Measurements from ENCODE around the gene TSPAN19.

TSPAN19 gene

GRCh38 chr12:85059594-85059993 is 23.5 kb upstream of the TSPAN19 start:
- no peak for DNase-seq (ENCODE audit: low read depth)
- in situ Hi-C loops (cut with HindIII; ENCODE audit: low sequenced_read_pairs): no loop called here
- no peak overlapping the region for H3K4me3 ChIP-seq (ENCODE audit: low read depth, low read length)
- no peak for TF ChIP-seq CTCF (IDR thresholded peaks at IDR 0.05; ENCODE audit: low read depth, low read length, missing control alignments)

- in situ Hi-C loops (cut with HindIII; ENCODE audit: low sequenced_read_pairs): no loop called here
- TF ChIP-seq CTCF (IDR thresholded peaks at IDR 0.05; ENCODE audit: low read depth, low read length, missing control alignments): no peak
- DNase-seq (ENCODE audit: low read depth): no peak
- no peak overlapping the region for H3K4me3 ChIP-seq (ENCODE audit: low read depth, low read length)
Observed at GRCh38 chr12:85058339-85058738, 22.3 kb upstream of the TSPAN19 start.

- H3K4me3 ChIP-seq (ENCODE audit: low read depth, low read length): no peak overlapping the region
- TF ChIP-seq CTCF (IDR thresholded peaks at IDR 0.05; ENCODE audit: low read depth, low read length, missing control alignments): peak; percentile 77
- in situ Hi-C loops (cut with HindIII; ENCODE audit: low sequenced_read_pairs): no loop called here
- DNase-seq (ENCODE audit: low read depth): peak; percentile 38
Observed at GRCh38 chr12:85057370-85057963, 21.4 kb upstream of the TSPAN19 start.

- H3K4me3 ChIP-seq (ENCODE audit: low read depth, low read length): no peak overlapping the region
- TF ChIP-seq CTCF (IDR thresholded peaks at IDR 0.05; ENCODE audit: low read depth, low read length, missing control alignments): no peak
- DNase-seq (ENCODE audit: low read depth): no peak
- in situ Hi-C loops (cut with HindIII; ENCODE audit: low sequenced_read_pairs): no loop called here
Observed at GRCh38 chr12:85043829-85044228, 7.8 kb upstream of the TSPAN19 start.

GRCh38 chr12:85041395-85041794 is 5.3 kb upstream of the TSPAN19 start:
- no peak for TF ChIP-seq CTCF (IDR thresholded peaks at IDR 0.05; ENCODE audit: low read depth, low read length, missing control alignments)
- in situ Hi-C loops (cut with HindIII; ENCODE audit: low sequenced_read_pairs): no loop called here

GRCh38 chr12:85036733-85037132 is 656 bp upstream of the TSPAN19 start:
- TF ChIP-seq CTCF (IDR thresholded peaks at IDR 0.05; ENCODE audit: low read depth, low read length, missing control alignments): no peak
- in situ Hi-C loops (cut with HindIII; ENCODE audit: low sequenced_read_pairs): loop anchor here (10.0 kb wide), 1 partner anchor 162 kb away; no protein-coding TSS in a partner anchor
- peak overlapping the region; percentile 62 for H3K4me3 ChIP-seq (ENCODE audit: low read depth, low read length)
- no peak for DNase-seq (ENCODE audit: low read depth)

More at GRCh38 chr12:85041395-85041794, 5.3 kb upstream of the TSPAN19 start:
- DNase-seq (ENCODE audit: low read depth): no peak
- no peak overlapping the region for H3K4me3 ChIP-seq (ENCODE audit: low read depth, low read length)
